HFF-Myc (cell line): ENCODE data around the gene PGAP3.

Experiments used
- DNase-seq: peaks from one replicate; pipeline ENCODE4 v3.0.0-alpha.2; 2011; ENCODE audit warnings: low read depth; ENCODE audit errors: extremely low read depth
- H3K4me3 ChIP-seq: replicated peaks from 2 replicates; pipeline ENCODE4 v1.5.1; 2011; ENCODE audit warnings: low read depth, mild to moderate bottlenecking, control low read depth, low read length
- TF ChIP-seq, protein P1 (sequence below): IDR thresholded peaks from 2 replicates; pipeline ENCODE4 v1.5.1; 2012; ENCODE audit warnings: mild to moderate bottlenecking, low read depth, low read length, control low read depth; ENCODE audit errors: missing control alignments

Gene PGAP3

DNA sequence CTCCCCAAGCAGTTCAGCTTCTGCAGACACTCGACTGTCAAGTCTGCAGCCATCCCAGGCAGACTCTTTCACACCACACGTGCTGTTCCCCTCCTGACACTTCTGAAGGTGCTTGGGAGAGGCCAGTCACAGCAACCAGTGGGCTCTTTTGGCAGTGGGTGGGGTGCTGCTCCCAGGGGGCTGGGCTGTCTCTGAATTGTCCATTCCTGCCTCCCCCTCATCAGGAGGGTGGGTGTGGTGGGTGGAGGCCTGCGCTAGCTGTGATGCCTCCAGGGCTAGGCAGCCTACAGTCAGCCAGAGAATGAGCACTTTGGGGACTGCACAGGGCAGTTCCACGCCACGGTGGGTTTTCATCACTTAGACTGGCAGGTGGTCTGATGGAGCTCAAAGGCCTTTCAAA lies 40.6 kb downstream of the PGAP3 start:
- DNase-seq = no peak
- H3K4me3 ChIP-seq = no peak overlapping the region

DNA sequence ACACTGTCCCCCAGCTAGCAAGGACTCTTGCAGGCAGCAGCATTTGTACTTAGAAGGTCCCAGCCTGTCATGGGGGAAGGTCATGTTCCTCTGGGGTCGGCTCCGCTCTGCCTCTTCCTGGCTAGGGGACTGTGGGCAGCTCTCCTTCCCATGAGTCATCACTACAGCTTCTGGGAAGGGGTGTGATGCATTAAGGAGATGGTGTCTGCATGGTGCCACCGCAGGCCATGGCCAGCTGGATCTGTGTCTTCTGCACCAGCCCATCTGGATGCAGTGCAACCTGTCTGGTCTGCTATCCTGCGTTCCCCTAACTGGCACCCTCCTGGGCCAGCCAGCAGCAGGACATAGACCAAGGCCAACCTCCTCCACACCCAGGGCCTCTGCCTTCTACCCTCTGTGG lies 44.6 kb downstream of the PGAP3 start:
- TF ChIP-seq, protein P1, sequence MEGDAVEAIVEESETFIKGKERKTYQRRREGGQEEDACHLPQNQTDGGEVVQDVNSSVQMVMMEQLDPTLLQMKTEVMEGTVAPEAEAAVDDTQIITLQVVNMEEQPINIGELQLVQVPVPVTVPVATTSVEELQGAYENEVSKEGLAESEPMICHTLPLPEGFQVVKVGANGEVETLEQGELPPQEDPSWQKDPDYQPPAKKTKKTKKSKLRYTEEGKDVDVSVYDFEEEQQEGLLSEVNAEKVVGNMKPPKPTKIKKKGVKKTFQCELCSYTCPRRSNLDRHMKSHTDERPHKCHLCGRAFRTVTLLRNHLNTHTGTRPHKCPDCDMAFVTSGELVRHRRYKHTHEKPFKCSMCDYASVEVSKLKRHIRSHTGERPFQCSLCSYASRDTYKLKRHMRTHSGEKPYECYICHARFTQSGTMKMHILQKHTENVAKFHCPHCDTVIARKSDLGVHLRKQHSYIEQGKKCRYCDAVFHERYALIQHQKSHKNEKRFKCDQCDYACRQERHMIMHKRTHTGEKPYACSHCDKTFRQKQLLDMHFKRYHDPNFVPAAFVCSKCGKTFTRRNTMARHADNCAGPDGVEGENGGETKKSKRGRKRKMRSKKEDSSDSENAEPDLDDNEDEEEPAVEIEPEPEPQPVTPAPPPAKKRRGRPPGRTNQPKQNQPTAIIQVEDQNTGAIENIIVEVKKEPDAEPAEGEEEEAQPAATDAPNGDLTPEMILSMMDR = no peak

More for the DNA sequence above, 40.6 kb downstream of the PGAP3 start:
- TF ChIP-seq, protein P1 = no peak

DNA sequence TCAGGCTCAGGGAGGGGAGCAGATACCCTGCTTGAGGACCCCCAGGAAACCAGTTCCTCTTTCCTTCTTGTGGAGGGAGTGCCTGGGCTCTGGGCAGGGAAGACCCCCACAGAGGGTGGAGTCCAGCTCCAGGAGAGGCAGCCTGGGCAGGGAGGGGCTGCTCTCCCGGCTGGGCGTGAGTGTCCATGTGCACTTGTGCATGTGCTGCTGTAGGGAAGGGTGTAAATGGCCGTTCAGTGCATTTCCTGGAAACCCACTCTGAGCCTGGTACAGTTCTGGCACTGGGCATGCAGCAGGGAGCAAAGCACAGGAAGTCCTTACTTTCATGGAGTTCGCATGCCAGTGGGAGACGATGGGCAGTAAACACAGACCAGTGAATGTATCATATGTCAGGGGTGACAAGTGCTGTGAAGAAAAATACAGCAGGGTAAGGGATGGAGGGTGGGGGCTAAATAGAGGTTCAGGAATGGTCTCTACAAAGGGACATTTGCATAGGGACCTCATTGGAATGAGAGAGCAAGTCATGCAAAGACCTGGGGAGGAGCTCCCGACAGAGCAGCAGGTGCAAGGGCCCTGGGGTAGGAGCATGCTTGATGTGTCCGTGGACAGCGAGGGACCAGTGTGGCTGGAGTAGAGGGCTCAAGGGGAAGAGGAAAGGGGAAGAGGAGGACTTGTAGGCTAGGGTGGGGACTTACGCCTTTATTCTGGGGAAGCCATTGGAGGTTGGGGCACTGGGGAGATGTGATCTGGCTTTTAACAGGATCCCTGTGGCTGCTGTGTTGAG lies 45.4 kb downstream of the PGAP3 start:
- H3K4me3 ChIP-seq = no peak overlapping the region
- TF ChIP-seq, protein P1 = no peak
- DNase-seq = no peak

More for the DNA sequence above, 44.6 kb downstream of the PGAP3 start:
- DNase-seq = no peak
- H3K4me3 ChIP-seq = no peak overlapping the region

DNA sequence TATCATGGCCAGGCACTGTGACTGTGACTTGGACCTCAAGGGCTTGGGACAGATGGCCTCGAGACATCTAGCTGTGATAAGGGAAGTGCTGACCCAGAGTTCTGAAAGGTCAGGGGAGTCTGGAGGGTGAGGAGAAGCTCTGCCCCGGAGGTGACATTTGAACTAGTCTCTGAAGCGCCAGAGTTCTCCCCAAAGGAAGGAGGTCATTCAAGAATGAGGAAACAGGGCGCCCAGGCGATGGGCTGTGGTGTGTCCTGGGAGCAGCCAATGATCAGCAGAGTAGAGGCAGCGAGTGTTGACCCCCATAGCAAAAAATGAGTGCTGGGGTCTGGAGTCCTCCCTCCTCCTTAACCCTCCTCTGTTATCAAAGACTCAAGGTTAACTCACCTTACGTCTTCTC lies 46.0 kb downstream of the PGAP3 start:
- H3K4me3 ChIP-seq = no peak overlapping the region
- TF ChIP-seq, protein P1 = no peak
- no peak for DNase-seq

DNA sequence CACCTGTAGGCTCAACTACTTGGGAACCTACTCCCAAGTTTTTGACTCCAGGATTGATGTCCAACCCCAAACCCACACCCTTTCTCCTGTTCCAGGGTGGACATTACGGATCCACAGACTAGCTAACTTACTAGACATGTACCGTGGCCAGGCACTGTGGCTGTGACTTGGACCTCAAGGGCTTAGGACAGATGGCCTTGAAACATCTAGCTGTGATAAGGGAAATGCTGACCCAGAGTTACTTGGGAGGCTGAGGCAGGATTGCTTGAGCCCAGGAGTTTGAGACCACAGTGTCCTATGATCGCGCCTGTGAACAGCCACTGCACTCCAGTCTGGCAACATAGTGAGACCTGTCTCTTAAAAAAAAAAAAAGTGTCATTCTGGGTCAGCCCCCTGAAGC lies 46.8 kb downstream of the PGAP3 start:
- H3K4me3 ChIP-seq = no peak overlapping the region
- TF ChIP-seq, protein P1 = no peak
- no peak for DNase-seq

DNA sequence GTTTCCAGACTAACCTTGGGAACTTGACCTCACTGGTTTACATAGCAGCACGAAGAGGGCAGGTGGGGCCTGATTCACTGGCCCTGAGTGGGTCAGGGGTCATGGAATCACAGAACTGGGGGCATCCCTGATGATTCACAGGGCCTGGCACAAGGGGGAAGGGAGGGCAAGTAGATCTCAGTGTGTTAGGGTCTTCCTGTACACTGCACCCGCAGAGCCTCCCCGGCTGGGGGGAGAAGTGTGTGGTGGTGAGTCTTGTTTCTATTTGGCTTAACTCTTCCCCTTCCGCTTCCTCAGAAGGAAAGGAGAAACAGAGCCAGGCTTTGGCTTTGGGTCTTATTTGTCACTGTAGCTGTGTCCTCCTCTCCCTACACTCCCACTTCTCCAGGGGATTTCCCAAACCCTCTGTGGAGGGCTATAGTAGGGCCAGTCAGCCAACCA lies 47.2 kb downstream of the PGAP3 start:
- DNase-seq = no peak
- no peak overlapping the region for H3K4me3 ChIP-seq
- TF ChIP-seq, protein P1 = no peak
